Panc1 (cell line): Measurements from ENCODE around the gene JPH3.

ENCODE experiments used
- TF ChIP-seq, protein P1 (sequence below): fragments of 450-650 bp; IDR thresholded peaks from 2 replicates; pipeline ENCODE4 v1.5.1; 2017; ENCODE audit warnings: mild to moderate bottlenecking
- TF ChIP-seq, protein P2 (sequence below), 2 experiments: IDR thresholded peaks; 2 replicates each; pipeline ENCODE4 v1.6.1; 2011 to 2012; ENCODE audit warnings: low read depth in 2 of 2, control low read depth in 1 of 2, low read length in 1 of 2, mild to moderate bottlenecking in 1 of 2, moderate library complexity in 1 of 2; ENCODE audit not compliant: insufficient read depth in 1 of 2

DNA sequence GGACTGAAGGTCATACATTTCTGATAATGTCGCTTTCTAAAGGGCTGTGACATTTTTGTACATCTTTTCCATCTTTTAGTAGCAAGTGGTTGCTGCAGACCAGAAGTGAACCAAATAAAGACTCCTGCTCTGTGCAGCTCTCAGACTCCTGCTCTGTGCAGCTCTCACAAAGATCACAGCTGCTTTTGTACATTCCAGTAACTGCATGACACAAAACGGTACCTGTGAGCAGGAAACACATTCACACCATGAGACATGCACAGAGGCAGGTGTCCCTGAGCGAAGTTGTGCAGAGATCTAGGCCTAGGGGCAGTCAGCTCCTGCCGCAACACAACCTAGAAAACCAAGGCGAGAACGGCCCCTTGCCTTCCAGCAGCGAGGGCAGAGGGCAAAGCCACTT is 95.9 kb downstream of the JPH3 start:
- TF ChIP-seq, protein P1, sequence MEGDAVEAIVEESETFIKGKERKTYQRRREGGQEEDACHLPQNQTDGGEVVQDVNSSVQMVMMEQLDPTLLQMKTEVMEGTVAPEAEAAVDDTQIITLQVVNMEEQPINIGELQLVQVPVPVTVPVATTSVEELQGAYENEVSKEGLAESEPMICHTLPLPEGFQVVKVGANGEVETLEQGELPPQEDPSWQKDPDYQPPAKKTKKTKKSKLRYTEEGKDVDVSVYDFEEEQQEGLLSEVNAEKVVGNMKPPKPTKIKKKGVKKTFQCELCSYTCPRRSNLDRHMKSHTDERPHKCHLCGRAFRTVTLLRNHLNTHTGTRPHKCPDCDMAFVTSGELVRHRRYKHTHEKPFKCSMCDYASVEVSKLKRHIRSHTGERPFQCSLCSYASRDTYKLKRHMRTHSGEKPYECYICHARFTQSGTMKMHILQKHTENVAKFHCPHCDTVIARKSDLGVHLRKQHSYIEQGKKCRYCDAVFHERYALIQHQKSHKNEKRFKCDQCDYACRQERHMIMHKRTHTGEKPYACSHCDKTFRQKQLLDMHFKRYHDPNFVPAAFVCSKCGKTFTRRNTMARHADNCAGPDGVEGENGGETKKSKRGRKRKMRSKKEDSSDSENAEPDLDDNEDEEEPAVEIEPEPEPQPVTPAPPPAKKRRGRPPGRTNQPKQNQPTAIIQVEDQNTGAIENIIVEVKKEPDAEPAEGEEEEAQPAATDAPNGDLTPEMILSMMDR, result no peak
- TF ChIP-seq, protein P2, sequence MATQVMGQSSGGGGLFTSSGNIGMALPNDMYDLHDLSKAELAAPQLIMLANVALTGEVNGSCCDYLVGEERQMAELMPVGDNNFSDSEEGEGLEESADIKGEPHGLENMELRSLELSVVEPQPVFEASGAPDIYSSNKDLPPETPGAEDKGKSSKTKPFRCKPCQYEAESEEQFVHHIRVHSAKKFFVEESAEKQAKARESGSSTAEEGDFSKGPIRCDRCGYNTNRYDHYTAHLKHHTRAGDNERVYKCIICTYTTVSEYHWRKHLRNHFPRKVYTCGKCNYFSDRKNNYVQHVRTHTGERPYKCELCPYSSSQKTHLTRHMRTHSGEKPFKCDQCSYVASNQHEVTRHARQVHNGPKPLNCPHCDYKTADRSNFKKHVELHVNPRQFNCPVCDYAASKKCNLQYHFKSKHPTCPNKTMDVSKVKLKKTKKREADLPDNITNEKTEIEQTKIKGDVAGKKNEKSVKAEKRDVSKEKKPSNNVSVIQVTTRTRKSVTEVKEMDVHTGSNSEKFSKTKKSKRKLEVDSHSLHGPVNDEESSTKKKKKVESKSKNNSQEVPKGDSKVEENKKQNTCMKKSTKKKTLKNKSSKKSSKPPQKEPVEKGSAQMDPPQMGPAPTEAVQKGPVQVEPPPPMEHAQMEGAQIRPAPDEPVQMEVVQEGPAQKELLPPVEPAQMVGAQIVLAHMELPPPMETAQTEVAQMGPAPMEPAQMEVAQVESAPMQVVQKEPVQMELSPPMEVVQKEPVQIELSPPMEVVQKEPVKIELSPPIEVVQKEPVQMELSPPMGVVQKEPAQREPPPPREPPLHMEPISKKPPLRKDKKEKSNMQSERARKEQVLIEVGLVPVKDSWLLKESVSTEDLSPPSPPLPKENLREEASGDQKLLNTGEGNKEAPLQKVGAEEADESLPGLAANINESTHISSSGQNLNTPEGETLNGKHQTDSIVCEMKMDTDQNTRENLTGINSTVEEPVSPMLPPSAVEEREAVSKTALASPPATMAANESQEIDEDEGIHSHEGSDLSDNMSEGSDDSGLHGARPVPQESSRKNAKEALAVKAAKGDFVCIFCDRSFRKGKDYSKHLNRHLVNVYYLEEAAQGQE (IDR thresholded peaks at IDR 0.05; ENCODE audit: insufficient read depth in 1 of 2, low read depth in 2 of 2, low read length in 1 of 2), result no peak
